ENCODE data around the gene FBLN1.
"Not testable (repeated sequence)": the region's sequence is repeated elsewhere in the genome, so short reads cannot be mapped to it uniquely, and the experiment has no call there.

Gene FBLN1

DNA sequence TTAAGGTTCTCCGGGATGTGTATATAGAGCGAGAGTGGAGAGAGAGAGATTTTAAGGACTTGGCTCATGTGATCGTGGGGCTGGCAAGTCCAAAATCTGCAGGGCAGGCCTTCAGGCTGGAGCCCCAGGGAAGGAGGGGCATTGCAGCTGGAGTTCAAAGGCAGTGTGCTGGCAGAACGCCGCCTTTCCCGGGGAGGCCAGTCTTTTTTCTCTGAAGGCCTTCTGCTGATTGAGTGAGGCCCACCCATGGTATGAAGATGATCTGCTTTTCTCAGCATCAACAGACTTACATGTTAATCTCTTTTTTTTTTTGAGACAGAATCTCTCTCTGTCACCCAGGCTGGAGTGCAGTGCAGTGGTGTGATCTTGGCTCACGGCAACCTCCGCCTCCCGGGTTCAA lies 25.4 kb downstream of the FBLN1 start:
- no peak for DNase-seq (ENCODE audit: low spot score)

DNA sequence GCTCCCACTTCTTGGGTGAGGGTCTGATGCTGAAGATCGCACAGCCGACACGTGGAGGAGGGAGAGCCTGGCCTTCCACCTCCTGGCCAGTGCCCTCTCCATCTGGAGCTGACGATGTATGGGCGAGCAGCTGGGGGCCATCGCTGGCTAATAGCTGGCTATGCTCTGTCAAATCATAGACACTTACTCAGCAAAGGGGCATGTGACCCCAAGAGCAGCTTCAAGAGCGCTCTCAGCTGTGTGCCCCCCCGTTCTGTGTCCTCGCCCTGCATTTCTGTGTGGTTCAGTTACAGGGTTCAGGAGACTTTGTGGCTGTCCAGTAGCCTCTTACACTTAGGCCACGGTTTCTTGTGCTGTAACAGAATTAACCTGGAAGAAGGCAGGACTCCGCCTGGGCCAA lies 26.4 kb downstream of the FBLN1 start:
- no peak for DNase-seq (ENCODE audit: low spot score)

DNA sequence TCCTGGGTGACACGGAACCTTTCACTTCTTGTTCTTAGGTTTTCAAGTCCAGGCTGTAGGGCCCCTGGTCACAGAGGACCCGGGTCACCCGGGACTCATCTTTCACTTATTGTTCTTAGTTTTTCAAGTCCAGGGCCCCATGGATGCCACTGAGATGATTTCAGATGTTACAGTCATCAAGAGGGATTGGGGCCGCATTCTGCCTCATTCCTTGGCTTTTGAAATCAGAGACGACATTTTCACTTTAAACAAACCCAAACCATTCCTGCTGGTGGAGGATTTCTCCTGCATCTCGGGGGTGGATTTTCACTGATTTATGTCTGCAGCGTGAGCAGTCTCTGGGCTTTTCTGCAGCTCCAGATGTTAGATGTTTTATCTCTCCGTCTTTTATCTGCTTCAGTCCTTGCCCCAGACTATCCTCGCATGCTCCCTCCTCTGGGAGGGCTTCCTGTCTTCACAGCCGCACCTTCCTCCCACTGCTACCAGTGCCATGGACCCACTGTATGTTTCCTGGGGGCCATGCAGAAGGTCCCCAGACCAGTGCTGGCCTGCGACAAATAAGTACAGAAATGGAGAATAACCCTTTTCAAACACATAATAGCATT lies 27.4 kb downstream of the FBLN1 start:
- DNase-seq (ENCODE audit: low spot score), result no peak

DNA sequence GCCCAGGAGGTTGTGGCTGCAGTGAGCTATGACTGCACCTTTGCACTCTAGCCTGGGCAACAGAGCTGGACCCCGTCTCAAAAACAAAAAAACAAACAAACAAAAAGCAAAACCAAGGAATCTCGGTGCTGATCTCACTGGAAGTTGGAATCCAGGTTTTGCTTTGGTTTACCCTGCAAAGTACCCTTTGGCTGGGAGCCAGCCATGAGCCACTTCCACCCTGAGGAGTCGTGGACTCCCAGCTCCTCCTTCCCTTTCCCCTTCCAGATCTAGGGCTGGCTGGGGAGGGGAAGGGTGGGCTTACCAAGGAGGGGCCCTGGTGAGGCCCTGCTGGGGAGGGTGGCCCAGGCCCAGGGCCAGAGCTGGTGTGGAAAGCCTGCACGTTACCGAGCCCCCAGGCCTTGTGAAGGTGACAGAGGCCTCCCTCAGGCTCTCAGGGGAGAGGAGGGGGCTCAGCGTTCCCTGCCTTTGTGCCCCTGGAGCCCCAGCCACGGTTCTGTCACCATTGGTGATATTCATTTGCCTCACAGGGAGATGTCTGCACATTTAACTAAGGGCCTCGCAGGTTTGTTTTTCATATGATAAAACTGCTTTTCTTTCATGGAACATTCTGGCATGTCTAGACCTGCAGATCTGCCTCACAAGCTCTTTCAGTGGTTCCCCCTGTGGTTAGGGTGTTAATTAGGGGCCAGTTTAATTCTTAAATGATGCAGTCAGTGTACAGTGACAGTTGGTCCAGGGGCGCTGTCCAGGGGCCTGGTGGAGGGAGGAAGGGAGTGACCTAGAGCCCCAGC lies 29.0 kb downstream of the FBLN1 start:
- DNase-seq (ENCODE audit: low spot score), result no peak

DNA sequence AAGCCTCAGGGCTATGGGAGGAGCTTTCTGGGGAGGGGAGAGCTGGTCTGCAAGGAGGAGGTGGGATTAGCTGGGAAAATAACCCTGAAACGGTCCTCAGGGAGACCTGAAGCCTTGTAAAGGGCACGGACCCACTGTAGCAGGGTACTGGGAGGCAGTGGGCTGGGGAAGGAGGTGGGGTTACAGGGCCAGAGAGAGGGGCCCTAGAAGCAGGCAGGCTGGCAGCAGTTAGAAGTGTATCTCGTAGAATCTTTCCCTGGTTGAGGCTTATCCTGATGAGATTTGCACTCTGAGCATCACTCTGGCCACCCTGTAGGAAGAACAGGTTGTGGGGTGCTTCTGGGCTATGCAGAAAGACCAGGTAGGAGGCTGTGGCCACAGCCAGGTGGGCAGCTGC lies 29.6 kb downstream of the FBLN1 start:
- DNase-seq (ENCODE audit: low spot score), result no peak

DNA sequence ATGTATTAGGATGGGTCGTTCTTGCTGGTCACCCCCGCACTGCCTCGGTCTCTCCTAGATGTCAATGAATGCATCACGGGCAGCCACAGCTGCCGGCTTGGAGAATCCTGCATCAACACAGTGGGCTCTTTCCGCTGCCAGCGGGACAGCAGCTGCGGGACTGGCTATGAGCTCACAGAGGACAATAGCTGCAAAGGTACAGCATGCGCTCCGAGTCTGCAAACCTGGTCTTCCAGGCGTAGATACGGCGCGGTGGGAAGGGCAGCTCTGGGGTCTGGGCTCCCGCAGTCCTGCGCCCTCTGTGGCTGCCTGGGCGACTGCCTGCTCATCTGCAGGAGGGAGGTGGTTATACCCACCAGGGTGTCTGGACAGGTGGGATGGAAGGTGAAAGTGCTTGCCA lies 31.0 kb downstream of the FBLN1 start:
- no peak for DNase-seq (ENCODE audit: low spot score)

DNA sequence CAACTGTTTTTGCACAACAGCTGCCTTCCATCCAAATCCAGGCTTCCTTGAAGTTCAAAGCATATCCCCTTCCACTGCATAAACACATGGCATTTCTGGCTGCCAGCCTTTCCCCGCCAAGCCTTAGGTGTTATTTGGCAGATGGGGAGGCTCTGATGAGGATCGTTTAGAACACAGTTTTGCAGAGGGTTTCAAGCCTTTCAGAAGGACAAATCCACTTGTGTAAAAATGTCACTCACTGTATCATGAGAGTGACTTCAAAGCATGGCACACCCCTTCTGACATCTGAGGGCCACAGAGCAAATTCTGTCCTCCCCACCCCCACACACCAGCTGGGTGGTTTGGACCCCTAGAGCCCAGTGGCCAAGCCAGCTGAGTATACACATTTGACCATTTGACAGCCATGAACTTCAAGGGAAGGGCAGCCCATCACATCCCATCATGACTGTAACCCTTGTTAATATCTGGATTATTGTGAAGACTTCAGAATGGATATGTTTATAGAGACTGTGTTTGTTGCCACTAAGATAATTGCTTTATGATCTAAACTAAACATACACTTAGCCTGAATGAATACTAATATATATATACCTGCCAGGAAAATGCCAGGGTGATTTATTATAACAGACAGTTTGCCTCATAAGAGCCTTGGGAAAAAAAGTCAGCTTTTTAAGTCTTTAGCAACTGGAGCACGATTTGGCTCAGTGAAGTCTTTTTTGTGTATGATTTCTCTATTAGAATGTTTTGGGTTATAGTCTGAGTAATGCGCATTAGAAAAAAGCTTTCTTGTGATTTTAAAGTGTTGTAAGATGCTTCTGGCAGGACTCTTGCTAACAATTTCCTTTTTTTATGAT lies 31.9 kb downstream of the FBLN1 start:
- DNase-seq (ENCODE audit: low spot score), result no peak

DNA sequence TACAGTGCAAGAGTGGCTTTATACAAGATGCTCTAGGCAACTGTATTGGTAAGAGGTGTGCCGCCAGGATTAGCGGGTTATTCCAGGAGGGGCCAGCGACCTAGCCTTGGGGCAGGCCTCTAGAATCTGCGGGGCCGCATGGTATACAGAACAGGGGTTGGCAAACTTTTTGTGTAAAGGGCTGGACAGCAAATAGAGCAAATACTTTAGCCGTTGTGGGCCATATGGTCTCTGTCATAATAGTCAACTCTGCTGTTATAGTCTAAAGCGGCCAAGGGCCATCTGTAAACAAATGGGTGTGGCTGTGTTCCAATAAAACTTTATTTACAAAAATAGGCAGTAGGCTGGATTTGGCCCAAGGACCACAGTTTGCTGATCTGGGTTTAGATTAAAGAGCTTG lies 32.6 kb downstream of the FBLN1 start:
- DNase-seq (ENCODE audit: low spot score), result no peak

DNA sequence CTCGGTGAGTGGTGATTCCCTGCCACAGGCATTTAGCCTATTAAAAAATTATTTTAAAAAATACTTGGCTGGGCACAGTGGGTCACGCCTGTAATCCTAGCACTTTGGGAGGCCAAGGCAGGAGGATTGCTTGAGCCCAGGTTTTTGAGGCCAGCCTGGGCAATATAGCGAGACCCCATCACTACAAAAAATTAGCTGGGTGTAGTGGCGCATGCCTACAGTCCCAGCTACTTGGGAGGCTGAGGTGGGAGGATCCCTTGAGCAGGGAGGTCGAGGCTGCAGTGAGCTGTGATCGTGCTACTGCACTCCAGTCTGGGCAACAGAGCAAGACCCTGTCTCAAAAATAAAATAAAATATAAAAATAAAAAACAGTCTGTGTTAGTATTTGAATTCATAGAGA lies 33.2 kb downstream of the FBLN1 start:
- not testable (repeated sequence) for DNase-seq (ENCODE audit: low spot score)

DNA sequence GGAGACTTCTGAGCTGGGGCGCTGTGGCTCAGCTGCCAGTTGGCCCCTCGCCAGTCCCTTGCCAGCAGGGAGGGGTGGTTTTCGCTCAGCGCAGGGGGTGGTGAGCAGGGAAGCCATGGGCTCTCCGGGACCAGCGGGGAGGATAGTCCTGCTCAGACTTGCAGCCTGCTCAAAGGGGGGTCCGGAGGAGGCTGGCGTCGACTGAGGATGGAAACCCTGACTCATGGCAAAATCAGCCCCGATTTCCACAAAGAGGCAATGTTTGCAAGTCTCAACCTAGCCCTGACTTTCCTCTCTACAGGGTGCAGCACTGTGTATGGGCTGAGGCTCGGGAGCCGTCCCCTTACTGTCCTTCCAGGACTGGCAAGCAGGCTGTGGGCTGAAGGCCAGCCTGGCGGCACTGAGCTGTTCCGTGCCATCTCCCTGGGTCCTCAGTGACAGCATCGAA lies 35.1 kb downstream of the FBLN1 start:
- no peak for DNase-seq (ENCODE audit: low spot score)

DNA sequence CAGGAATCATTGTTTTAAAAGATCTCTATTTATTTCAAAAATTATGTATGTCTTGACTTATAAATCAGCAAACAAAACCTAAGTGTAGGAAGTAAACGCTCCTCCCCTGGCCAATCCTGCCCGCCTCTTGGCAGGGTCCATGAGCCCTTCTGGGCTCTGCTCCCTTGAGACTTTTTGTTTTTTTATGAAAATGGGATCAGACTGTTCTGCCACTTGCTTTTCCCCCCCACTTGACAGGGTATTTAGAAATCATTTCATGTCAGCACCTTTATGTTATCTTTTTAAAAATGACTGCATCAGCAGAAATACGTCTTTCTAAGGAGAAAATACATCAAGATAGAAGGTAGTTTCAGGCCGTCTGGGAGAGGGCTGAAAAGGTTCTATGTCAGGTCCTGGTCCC lies 35.6 kb downstream of the FBLN1 start:
- DNase-seq (ENCODE audit: low spot score), result no peak

DNA sequence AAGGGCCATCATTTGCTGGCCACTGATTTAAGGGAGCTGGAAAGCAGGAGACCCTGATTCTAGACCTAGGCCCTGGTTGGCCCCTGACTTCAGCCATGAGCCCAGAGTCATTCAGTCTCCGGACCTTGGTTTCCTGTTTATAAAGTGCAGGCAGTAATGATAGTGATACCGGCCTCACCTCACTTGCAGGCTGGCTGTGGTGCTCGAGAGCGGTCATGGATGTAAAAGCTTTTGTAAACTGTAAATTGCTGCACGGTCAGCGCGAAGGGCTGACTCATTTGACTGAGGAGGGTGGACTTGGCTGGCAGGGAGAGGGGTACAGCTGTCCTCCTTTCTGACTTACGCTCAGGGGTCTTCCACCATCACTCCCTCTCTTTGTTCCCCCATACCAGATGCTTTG lies 37.4 kb downstream of the FBLN1 start:
- DNase-seq (ENCODE audit: low spot score), result no peak

DNA sequence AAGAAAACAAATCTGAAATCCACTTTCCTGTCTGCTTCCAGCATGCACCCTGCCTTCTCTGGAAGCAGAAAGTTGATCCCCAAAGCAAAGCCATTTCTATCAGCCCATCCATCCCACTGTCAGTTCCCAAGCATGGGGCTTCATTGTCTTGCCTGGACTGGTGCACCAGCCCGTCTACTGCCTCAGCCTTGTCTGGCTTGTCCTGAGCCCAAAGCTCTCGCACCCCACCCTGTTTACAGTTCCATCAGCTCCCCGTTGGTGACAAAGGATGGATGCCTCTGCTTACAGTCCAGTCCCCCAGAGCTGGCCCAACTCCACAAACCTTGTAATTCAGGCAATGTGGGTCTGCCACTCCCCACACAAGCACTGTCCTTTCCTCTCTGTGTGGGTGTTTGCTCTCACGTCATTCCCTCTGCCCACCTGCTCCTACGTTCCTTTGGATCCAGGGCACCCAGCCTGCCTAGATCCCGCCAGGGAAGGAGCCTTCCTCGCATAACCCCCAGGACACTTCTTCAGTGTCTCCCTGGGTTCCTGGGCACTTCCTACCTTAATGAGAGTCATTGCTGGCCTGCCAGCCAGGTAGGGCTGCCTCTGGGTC lies 38.8 kb downstream of the FBLN1 start:
- no peak for DNase-seq (ENCODE audit: low spot score)

DNA sequence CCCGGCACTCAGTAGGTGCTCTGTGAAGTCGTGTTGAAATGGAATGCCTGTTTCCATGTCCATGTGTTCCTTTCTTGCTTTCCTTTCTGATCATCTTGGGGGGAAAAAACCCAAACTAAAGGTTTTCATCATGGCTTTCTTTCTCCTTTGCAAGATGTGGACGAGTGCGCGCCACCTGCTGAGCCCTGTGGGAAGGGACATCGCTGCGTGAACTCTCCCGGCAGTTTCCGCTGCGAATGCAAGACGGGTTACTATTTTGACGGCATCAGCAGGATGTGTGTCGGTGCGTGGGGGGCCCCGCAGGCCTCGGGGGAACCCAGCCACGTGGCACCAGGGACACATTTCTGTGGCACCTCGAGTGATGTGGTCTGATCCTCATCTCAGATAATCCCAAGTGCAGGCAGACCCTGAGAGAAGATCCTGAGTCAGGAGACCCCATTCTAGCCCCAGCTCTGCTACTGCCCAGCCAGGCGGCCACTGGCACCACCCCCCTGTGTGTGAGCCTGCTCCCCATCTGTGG lies 39.4 kb downstream of the FBLN1 start:
- DNase-seq (ENCODE audit: low spot score), result no peak

DNA sequence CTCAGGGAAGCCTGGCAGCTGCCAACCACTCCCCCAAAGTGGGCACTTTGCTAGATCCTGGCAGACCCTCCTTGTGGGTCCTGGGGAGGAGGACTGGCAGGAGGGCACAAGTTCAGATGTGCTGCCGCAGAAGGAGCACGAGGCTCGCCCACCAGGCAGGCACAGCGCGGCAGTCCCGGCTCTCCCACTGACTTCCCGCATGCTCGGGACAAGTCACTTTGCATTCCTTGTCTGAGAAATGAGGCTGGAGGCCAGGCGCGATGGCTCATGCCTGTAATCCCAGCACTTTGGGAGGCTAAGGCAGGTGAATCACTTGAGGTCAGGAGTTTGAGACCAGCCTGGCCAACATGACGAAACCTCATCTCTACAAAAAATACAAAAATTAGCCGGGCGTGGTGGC lies 40.1 kb downstream of the FBLN1 start:
- not testable (repeated sequence) for DNase-seq (ENCODE audit: low spot score)

DNA sequence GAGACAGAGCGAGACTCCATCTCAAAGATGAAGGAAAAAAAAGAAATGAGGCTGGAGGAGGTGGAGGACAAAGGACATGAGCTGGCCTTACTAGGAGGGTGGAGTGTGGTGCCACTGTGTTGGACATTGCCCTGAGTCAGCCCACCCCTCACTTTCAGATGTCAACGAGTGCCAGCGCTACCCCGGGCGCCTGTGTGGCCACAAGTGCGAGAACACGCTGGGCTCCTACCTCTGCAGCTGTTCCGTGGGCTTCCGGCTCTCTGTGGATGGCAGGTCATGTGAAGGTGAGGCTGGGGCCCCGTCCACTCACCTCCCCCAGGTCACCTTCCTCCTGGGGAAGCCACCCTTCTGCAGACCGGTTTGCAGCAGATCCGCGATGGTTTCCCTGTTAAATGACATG lies 40.6 kb downstream of the FBLN1 start:
- no peak for DNase-seq (ENCODE audit: low spot score)

DNA sequence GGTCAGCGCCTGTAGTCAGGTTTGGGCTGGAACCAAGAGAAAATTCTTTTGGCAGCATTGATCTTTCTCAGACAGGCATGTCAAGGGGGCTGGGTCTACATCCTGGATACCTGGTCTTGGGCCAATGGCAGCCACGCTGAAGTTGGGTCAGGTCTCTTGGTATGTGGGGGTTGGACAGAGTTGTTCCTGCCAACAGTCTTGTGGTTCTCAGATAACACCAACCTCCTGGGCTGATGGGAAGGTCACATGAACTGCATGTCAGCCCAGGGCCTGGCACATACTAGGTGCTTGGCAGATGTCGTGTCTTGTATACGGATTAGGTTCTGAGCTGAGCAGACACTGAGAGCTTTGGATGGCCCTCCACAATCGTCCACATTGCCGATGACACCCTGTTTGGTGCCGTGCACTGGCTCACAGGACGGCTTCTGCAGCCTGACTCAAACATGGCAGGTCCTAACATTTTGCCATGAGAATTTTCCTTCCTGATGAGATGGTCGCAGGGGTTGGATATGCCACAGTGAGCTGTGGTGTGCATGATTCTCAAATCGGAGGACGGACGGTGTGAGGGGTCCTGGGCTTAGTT lies 42.0 kb downstream of the FBLN1 start:
- no peak for DNase-seq (ENCODE audit: low spot score)

DNA sequence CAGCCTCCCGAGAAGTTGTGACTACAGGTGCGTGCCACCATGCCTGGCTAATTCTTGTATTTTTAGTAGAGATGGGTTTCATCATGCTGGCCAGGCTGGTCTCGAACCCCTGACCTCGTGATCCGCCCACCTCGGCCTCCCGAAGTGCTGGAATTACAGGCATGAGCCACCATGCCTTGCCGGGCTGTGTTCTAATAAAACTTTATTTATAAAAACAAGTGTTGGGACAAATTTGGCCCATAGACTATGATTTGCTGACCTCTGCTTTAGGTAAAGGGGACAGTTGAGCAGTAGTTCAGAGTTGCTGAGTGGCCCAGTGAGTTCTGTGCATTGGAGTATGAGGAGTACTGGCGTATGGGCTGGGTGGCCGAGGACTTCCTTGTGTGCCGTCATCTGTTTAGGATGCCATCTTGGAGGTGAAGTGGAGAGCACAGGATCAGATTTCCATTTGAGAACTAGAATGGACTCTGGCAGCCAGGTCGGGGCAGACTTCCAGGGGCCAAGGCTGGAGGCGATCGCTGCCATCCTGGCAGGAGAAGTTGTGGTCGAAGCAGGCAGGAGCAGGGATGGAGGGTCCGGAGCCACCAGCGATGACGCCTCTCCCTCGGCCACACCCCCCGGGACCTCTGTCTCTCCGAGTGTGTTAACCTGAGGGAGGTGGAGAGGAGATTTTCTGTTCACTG lies 43.8 kb downstream of the FBLN1 start:
- no peak for DNase-seq (ENCODE audit: low spot score)

DNA sequence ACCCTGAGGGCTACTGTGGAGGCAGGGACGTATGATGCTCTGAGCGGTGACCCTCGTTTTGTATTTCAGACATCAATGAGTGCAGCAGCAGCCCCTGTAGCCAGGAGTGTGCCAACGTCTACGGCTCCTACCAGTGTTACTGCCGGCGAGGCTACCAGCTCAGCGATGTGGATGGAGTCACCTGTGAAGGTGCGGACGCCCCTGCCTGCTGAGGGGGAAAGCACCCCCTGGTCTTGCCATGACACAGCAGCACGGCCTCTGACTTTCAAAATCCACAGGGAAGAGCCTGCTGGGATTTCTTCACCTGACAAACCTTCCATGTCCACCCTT lies 44.3 kb downstream of the FBLN1 start:
- DNase-seq (ENCODE audit: low spot score), result no peak

DNA sequence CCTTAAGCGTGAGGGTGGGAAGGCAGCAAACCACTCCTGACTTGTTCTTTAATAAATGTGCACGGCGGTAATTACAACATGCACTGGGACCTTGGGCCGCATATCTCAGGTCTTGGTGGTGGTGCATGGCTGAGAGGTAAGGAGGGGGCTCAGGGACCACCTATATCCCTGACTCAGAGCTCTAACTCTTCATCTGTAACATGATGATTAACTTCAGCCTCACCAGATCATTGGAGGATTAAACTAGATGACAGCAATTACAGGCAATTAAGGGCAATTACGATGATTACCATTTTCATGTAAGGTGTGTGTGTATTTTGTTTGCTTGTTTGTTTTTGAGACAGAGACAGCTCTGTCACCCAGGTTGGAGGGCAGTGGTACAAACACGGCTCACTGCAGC lies 45.0 kb downstream of the FBLN1 start:
- no peak for DNase-seq (ENCODE audit: low spot score)

DNA sequence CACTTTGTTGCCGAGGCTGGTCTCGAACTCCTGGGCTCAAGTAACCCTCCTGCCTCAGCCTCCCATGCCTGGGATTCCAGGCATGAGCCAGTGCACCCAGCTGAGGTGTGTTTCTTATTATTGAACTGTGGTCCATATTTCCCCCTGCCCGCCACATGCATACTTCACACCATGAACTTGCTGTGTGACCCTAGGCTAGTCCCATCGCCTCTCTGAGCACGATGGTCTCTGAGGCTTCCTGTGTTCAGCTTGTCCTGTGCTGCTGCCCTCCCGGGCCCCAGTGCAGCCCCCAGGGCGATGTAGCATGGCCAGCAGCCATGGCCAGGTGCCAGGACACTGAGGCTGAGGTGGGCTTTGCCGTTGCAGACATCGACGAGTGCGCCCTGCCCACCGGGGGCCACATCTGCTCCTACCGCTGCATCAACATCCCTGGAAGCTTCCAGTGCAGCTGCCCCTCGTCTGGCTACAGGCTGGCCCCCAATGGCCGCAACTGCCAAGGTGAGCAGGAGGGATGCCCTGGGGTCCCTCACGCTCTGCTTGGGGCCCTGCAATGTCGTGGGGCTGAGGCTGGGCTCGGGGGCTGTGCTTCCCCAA lies 45.7 kb downstream of the FBLN1 start:
- DNase-seq (ENCODE audit: low spot score), result no peak

Data from HuH-7 (cell line).